ENCODE results near the gene DLGAP1. TPM values are rescaled to one million over a fixed set of nuclear protein-coding genes. Genes with fewer than 3 reads are reported as not detected.

The DLGAP1 gene
- total and polyA plus RNA-seq, 10 of the 15 experiments (the other 5 are each of a cell fraction or from before 2014, with no cell fraction given): 0.23 to 27.6 (median 1.9) TPM

DNA sequence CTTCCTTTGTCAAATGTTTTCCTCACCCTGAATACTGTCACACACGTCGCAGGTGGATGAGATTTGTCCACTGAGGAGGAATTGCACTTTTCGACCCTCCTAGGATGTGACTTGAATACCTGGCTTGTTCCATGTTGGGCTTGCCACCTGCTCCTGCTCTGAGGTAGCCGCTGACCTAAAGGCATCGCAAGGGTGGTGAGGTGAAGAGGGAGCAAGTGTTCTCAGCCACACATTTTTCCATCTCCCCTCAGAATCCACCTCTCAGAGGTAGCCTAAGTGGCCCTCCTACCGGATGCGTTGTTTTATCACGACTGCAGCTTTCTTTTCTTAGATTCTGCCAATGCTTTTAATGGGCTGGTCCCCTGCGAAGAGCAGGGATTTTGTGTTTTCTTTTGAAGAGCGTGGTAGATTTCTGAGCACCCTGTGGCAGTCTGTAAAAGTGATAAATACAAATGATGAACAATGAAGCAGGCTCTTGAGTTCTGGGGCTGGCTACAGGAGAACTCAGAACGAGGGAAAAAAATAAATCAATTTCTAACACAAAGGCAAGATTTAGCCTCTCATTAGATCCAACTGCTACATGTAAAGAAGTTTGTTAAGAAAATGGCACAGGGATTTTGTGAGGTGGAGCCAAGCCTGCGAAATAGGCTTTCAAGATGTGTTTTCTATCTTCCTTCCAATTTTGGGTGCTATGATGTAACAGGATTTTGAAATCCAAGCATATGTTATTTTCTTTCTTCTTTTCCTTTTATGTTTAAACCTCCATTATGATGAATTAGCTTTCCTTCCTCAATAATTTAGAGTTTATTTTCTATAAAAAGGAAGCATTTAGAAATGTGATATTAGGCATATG, 618.4 kb downstream of the DLGAP1 start (continued):
- TF ChIP-seq, protein P1, sequence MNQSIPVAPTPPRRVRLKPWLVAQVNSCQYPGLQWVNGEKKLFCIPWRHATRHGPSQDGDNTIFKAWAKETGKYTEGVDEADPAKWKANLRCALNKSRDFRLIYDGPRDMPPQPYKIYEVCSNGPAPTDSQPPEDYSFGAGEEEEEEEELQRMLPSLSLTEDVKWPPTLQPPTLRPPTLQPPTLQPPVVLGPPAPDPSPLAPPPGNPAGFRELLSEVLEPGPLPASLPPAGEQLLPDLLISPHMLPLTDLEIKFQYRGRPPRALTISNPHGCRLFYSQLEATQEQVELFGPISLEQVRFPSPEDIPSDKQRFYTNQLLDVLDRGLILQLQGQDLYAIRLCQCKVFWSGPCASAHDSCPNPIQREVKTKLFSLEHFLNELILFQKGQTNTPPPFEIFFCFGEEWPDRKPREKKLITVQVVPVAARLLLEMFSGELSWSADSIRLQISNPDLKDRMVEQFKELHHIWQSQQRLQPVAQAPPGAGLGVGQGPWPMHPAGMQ (IDR thresholded peaks at IDR 0.05; ENCODE audit: borderline replicate concordance): no peak
- TF ChIP-seq, protein P2, sequence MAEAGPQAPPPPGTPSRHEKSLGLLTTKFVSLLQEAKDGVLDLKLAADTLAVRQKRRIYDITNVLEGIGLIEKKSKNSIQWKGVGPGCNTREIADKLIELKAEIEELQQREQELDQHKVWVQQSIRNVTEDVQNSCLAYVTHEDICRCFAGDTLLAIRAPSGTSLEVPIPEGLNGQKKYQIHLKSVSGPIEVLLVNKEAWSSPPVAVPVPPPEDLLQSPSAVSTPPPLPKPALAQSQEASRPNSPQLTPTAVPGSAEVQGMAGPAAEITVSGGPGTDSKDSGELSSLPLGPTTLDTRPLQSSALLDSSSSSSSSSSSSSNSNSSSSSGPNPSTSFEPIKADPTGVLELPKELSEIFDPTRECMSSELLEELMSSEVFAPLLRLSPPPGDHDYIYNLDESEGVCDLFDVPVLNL (IDR thresholded peaks at IDR 0.05; ENCODE audit: low read depth, low read length): no peak
- TF ChIP-seq GABPA (IDR thresholded peaks at IDR 0.05; ENCODE audit: low read depth) (no peak), NFYA (IDR thresholded peaks at IDR 0.05; ENCODE audit: borderline replicate concordance, low read depth, low read length) (no peak)

DNA sequence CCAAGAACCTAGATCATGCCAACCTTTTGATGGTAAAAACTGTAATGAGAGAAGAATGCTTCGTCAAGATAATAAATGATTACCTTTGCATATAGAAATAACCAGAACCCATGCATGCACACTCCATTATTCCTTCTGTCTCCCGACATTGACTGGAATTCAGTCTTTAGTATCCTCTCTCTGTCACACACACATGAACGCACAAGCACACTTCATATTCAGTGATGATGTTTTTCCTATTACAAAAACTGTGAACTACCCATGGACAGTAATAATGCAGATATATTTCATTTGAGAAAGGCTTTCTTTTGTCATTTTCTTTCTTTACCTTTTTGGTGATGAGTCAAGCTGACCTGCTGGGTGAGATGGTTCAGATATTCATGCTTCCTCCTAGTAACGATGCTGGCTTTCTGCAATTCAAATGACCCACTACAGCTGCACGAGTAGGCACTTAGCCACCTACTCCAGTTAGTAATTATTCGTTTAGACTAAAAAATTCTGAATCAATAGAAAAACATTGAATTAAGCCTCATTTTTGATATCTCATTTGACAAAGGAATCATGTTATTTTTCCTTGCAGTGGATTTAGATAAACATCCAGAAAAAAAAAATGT, 623.0 kb downstream of the DLGAP1 start:
- ATAC-seq (no peak), FAIRE-seq (no peak), DNase-seq (ENCODE audit: low read depth, low spot score) (no peak)
- H3K27me3 ChIP-seq (replicated peaks in 1 of 2; ENCODE audit: control insufficient read depth in 2 of 2, insufficient read depth in 2 of 2, low read length in 1 of 2): no peaks in the 10 kb centered on the region
- SMC1A ChIA-PET (ENCODE audit: uncharacterized antibody, unreplicated experiment): no interaction called here
- H4K20me1 ChIP-seq (ENCODE audit: control insufficient read depth, insufficient read depth): no peaks in the 10 kb centered on the region
- no peak overlapping the region for H3K9ac ChIP-seq (ENCODE audit: control insufficient read depth, insufficient read depth, low read length)
- no peaks in the 10 kb centered on the region for H3K79me2 ChIP-seq (ENCODE audit: control insufficient read depth, insufficient read depth, low read length)
- H3K36me3 ChIP-seq (ENCODE audit: control insufficient read depth in 2 of 2, insufficient read depth in 2 of 2, low read length in 1 of 2): no peaks in the 10 kb centered on the region
- WGBS (ENCODE audit: insufficient coverage, insufficient replicate concordance, low lambda C conversion rate, missing lambda C conversion rate): 15% methylated on average over 6 of the region's 6 CpGs
- H3K27ac ChIP-seq (ENCODE audit: control insufficient read depth, insufficient read depth): no peak overlapping the region
- H2AFZ ChIP-seq (ENCODE audit: control insufficient read depth, low read depth, low read length): no peak overlapping the region
- H3K9me3 ChIP-seq (replicated peaks; ENCODE audit: control insufficient read depth, insufficient read depth, low read length): no peaks in the 10 kb centered on the region
- RAD21 ChIA-PET (ENCODE audit: unreplicated experiment): no interaction called here
- no TSS peak for BruUV-seq (replicated peaks)
- intact Hi-C loops (cut with micrococcal nuclease; ENCODE audit: unreplicated experiment) (no loop called here), in situ Hi-C loops (cut with MboI) (no loop called here)
- H3K4me1 ChIP-seq (ENCODE audit: control insufficient read depth, insufficient read depth, low read length): no peaks in the 10 kb centered on the region
- no peak overlapping the region for H3K4me2 ChIP-seq (ENCODE audit: control insufficient read depth, insufficient read depth)
- CTCF ChIA-PET: interaction anchor here (1.0 to 1.4 kb wide), 2 partner anchors 37 to 163 kb away, joined by 4 read pairs; no protein-coding TSS in a partner anchor
- no peak overlapping the region for H3K4me3 ChIP-seq
- POLR2A ChIA-PET: no interaction called here
- TF ChIP-seq, protein P3, sequence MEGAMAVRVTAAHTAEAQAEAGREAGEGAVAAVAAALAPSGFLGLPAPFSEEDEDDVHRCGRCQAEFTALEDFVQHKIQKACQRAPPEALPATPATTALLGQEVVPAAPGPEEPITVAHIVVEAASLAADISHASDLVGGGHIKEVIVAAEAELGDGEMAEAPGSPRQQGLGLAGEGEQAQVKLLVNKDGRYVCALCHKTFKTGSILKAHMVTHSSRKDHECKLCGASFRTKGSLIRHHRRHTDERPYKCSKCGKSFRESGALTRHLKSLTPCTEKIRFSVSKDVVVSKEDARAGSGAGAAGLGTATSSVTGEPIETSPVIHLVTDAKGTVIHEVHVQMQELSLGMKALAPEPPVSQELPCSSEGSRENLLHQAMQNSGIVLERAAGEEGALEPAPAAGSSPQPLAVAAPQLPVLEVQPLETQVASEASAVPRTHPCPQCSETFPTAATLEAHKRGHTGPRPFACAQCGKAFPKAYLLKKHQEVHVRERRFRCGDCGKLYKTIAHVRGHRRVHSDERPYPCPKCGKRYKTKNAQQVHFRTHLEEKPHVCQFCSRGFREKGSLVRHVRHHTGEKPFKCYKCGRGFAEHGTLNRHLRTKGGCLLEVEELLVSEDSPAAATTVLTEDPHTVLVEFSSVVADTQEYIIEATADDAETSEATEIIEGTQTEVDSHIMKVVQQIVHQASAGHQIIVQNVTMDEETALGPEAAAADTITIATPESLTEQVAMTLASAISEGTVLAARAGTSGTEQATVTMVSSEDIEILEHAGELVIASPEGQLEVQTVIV (IDR thresholded peaks at IDR 0.05; ENCODE audit: borderline replicate concordance, partially characterized antibody): no peak
- TF ChIP-seq KDM1A (IDR thresholded peaks at IDR 0.05; ENCODE audit: borderline replicate concordance): no peak
- TF ChIP-seq, protein P4, sequence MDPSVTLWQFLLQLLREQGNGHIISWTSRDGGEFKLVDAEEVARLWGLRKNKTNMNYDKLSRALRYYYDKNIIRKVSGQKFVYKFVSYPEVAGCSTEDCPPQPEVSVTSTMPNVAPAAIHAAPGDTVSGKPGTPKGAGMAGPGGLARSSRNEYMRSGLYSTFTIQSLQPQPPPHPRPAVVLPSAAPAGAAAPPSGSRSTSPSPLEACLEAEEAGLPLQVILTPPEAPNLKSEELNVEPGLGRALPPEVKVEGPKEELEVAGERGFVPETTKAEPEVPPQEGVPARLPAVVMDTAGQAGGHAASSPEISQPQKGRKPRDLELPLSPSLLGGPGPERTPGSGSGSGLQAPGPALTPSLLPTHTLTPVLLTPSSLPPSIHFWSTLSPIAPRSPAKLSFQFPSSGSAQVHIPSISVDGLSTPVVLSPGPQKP (IDR thresholded peaks at IDR 0.05; ENCODE audit: low read depth, low read length): no peak
- TF ChIP-seq SREBF2 (IDR thresholded peaks at IDR 0.05; ENCODE audit: low read length): no peak
- no peak for TF ChIP-seq ZNF384 (IDR thresholded peaks at IDR 0.05; ENCODE audit: borderline replicate concordance, low read depth, low read length)
- no peak for TF ChIP-seq CREM (IDR thresholded peaks at IDR 0.05; ENCODE audit: low read depth)
- no peak for TF ChIP-seq ESRRA (IDR thresholded peaks at IDR 0.05; ENCODE audit: low read length)
- no peak for TF ChIP-seq RCOR1 (conservative IDR thresholded peaks at IDR 0.05; ENCODE audit: low read depth, low read length)
- TF ChIP-seq, protein P2 (IDR thresholded peaks at IDR 0.05; ENCODE audit: low read depth, low read length): no peak
- TF ChIP-seq SRF (IDR thresholded peaks at IDR 0.05; ENCODE audit: low read depth in 2 of 2, low read length in 2 of 2): no peak
- TF ChIP-seq CBX5 (IDR thresholded peaks at IDR 0.05; ENCODE audit: low read depth): no peak
